CD8-positive, alpha-beta memory T cell (primary cell): ENCODE data around the gene WWTR1. TPM values are rescaled to one million over a fixed set of nuclear protein-coding genes. Genes with fewer than 3 reads are reported as not detected.

Source experiments
- CTCF ChIA-PET: fragments of 350-600 bp; sonication (Branson Sonifier 250); formaldehyde crosslinking; loops from one replicate; lab custom pipeline; 2021; ENCODE audit warnings: antibody characterized with exemption; lab: Charles Lee
- POLR2A ChIA-PET: fragments of 350-600 bp; sonication (Branson Sonifier 250); formaldehyde crosslinking; loops from one replicate; lab custom pipeline; 2021; ENCODE audit warnings: antibody characterized with exemption; lab: Charles Lee
- DNase-seq, 5 donors: peaks; one replicate each; pipeline versions ENCODE4 v3.0.0 to v3.0.0-alpha.2; 2020 to 2022; ENCODE audit warnings: mixed read lengths in 1 of 5
- H3K27ac ChIP-seq: one replicate; pipeline ENCODE4 v1.7.0; 2013; ENCODE audit warnings: low read depth, mild to moderate bottlenecking, low read length, moderate library complexity
- H3K27me3 ChIP-seq: 2 replicates; pipeline ENCODE4 v1.7.0; 2013; ENCODE audit warnings: low read length, mild to moderate bottlenecking; ENCODE audit not compliant: insufficient read depth, poor library complexity, severe bottlenecking
- H3K36me3 ChIP-seq: 2 replicates; pipeline ENCODE4 v1.7.0; 2013; ENCODE audit warnings: mild to moderate bottlenecking, low read length, moderate library complexity; ENCODE audit not compliant: insufficient read depth
- H3K4me1 ChIP-seq: 2 replicates; pipeline ENCODE4 v1.7.0; 2013; ENCODE audit warnings: mild to moderate bottlenecking, low read length, moderate library complexity; ENCODE audit not compliant: insufficient read depth
- H3K4me3 ChIP-seq: 2 replicates; pipeline ENCODE4 v1.7.0; 2013; ENCODE audit warnings: mild to moderate bottlenecking, low read length
- H3K9me3 ChIP-seq: 2 replicates; pipeline ENCODE4 v1.7.0; 2013; ENCODE audit warnings: mild to moderate bottlenecking, low read length
- H3K27ac Mint-ChIP-seq, 8 donors: one replicate each; pipeline ENCODE4 v1.8.0; 2020 to 2021; ENCODE audit warnings: mixed read lengths in 8 of 8, mild to moderate bottlenecking in 6 of 8, inconsistent platforms in 3 of 8, moderate library complexity in 3 of 8
- H3K27me3 Mint-ChIP-seq, 2 donors: one replicate each; pipeline ENCODE4 v1.8.0; 2020 to 2021; ENCODE audit warnings: mixed read lengths in 2 of 2, mild to moderate bottlenecking in 1 of 2, moderate library complexity in 1 of 2
- H3K36me3 Mint-ChIP-seq, 3 donors: one replicate each; pipeline ENCODE4 v1.8.0; 2020 to 2021; ENCODE audit warnings: mixed read lengths in 3 of 3, inconsistent platforms in 1 of 3, mild to moderate bottlenecking in 1 of 3
- H3K4me1 Mint-ChIP-seq, 3 donors: one replicate each; pipeline ENCODE4 v1.8.0; 2020 to 2021; ENCODE audit warnings: mixed read lengths in 3 of 3, inconsistent platforms in 1 of 3, mild to moderate bottlenecking in 1 of 3
- H3K4me3 Mint-ChIP-seq, 7 donors: one replicate each; pipeline ENCODE4 v1.8.0; 2020 to 2021; ENCODE audit warnings: mixed read lengths in 7 of 7, mild to moderate bottlenecking in 6 of 7, moderate library complexity in 4 of 7, inconsistent platforms in 2 of 7
- H3K9me3 Mint-ChIP-seq, 5 donors: one replicate each; pipeline ENCODE4 v1.8.0; 2020 to 2022; ENCODE audit warnings: mixed read lengths in 5 of 5, mild to moderate bottlenecking in 3 of 5, moderate library complexity in 2 of 5, inconsistent platforms in 1 of 5
- polyA plus RNA-seq: library from polyadenylated mRNA; unstranded; fragments of 300-500 nt; fragmentation: Illumina TruSeq; gene quantifications from one replicate; pipeline ENCODE4 v1.2.3, GENCODE V29; 2021
- total RNA-seq, 2 experiments: library from RNA; stranded (reverse); gene quantifications; one replicate each; pipeline ENCODE4 v1.2.3, GENCODE V29; 2021

WWTR1 gene
- total and polyA plus RNA-seq, 3 experiments from 2014 or later = 0.60 to 1.9 (median 0.98) TPM

DNA sequence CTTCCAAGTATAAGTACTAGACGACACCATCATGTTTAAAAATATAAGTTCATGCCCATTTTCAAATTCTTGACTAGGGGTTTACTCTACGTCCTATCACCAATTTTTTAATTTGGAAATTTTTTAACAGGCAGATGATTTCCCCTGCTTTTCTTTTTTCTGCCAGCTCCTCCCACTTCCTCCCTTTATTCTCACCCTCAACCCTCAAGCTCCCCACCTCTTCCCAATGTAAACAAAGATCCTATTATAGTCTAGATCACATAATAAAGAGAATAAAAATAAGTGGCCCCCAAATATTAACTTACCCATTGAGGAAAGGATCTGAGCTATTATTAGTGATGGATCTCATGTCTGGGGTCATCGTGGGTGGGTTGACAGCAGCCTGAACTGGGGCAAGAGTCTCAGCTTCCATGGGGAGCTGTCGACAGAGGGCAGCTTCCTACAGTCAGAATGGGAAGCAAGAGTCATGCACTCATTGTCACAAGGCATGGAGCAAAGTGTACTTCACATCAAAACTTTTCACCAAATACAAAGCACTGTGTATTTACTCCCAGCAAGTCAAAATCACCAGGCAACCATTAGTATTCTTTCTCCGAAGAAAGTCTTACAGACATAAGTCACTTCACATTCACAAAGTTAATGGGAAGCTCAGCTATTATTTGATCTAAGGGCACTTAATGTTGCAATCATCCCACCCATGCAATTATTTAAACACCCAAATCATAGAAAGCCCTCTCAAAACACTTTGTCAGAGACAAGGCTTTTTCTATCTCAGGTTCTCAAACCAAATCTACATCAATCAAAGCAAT, 130.1 kb downstream of the WWTR1 start:
- Mint-ChIP-seq H3K27me3 (peaks cover 3 to 5% of the 10 kb centered on the region in 2 donors), H3K4me3 (peak overlapping the region in 4 of 7 donors; percentile 2 to 4 (median 3))

DNA sequence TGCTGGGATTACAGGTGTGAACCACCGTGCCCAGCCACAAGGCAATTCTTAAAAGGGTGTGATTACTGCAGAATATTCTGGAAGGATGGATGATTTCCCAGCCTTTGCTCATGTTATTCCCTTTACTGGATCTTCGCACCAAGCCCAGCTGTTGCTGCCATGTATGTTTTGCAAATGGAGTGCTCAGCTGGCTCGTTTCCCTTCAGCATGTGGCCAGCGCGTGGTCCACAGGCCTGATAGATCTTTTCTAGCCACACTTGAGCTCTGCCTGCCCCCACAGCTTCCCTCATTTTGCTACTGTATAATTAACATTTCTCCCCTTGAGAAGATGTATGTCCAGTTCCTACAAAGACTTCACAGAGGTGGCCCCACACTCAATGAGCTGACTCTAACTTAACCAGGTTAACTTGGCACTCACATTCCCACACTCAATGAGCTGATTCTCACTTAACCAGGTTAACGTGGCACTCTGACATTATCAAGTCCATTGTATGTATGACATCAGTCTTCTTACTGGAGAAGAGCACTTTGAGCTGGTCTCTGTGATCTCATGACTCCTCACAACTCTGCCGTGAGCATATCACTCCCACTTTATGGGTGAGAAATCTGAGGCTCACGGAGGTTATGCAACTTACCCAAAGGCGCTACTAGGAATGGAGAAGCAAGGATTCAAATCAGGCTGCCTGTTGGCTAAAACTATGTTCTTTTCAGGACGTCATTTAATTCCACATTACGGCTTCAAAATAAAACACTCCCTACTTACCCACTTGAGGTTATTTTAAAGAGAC, 134.1 kb downstream of the WWTR1 start:
- H3K36me3 ChIP-seq = no peaks in the 10 kb centered on the region
- H3K27me3 ChIP-seq = no peaks in the 10 kb centered on the region
- H3K4me1 ChIP-seq = no peaks in the 10 kb centered on the region
- no peak overlapping the region for H3K4me3 ChIP-seq
- no peak for DNase-seq
- Mint-ChIP-seq H3K4me1 (peaks cover 11 to 16% (median 12%) of the 10 kb centered on the region in 3 donors), H3K4me3 (no peak overlapping the region), H3K36me3 (peaks cover 0 to 6% (median 4%) of the 10 kb centered on the region in 3 donors), H3K9me3 (no peaks in the 10 kb centered on the region), H3K27ac (no peak overlapping the region), H3K27me3 (peaks cover 2 to 3% of the 10 kb centered on the region in 2 donors)
- POLR2A ChIA-PET = interaction anchor here (0.6 kb wide), 1 partner anchor 24 kb away, joined by 3 read pairs; no protein-coding TSS in a partner anchor
- CTCF ChIA-PET = no interaction called here
- no peak overlapping the region for H3K27ac ChIP-seq
- no peaks in the 10 kb centered on the region for H3K9me3 ChIP-seq

More for the DNA sequence above, 130.1 kb downstream of the WWTR1 start:
- peak overlapping the region in 2 of 8 donors; percentile 12 to 49 for H3K27ac Mint-ChIP-seq
- Histone ChIP-seq H3K27ac (no peak overlapping the region), H3K27me3 (no peaks in the 10 kb centered on the region), H3K36me3 (no peaks in the 10 kb centered on the region), H3K4me1 (no peaks in the 10 kb centered on the region), H3K4me3 (no peak overlapping the region), H3K9me3 (no peaks in the 10 kb centered on the region)
- peaks cover 12 to 16% (median 15%) of the 10 kb centered on the region in 3 donors for H3K4me1 Mint-ChIP-seq
- ChIA-PET CTCF (no interaction called here), POLR2A (no interaction called here)
- no peaks in the 10 kb centered on the region for H3K9me3 Mint-ChIP-seq
- H3K36me3 Mint-ChIP-seq = peaks cover 0 to 6% (median 3%) of the 10 kb centered on the region in 3 donors
- DNase-seq = no peak

DNA sequence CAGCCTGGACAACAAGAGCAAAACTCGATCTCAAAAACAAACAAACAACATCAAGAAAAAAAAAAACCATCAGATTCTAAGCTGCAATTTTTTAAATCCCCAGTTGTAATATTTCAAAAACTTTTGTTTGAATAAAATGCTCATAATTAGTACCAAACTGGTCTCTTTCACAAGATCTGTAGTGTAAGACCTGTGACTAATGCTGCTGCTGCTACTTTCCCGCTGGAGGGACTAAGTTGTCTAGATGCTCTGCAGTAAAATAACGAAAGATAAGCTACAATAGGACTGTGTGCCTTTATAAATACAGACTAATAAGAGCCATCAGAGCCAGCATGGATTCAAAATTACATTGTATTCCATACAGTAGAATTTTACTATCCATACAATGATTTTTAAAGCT, 137.9 kb downstream of the WWTR1 start:
- Histone ChIP-seq H3K4me3 (no peak overlapping the region), H3K27ac (no peak overlapping the region), H3K27me3 (no peaks in the 10 kb centered on the region), H3K36me3 (no peaks in the 10 kb centered on the region), H3K9me3 (no peaks in the 10 kb centered on the region), H3K4me1 (no peaks in the 10 kb centered on the region)
- ChIA-PET POLR2A (no interaction called here), CTCF (no interaction called here)
- Mint-ChIP-seq H3K36me3 (peaks cover 0 to 5% (median 4%) of the 10 kb centered on the region in 3 donors), H3K4me3 (no peak overlapping the region), H3K27ac (no peak overlapping the region), H3K9me3 (no peaks in the 10 kb centered on the region), H3K4me1 (no peaks in the 10 kb centered on the region), H3K27me3 (peaks cover 0 to 3% of the 10 kb centered on the region in 2 donors)
- DNase-seq = no peak

DNA sequence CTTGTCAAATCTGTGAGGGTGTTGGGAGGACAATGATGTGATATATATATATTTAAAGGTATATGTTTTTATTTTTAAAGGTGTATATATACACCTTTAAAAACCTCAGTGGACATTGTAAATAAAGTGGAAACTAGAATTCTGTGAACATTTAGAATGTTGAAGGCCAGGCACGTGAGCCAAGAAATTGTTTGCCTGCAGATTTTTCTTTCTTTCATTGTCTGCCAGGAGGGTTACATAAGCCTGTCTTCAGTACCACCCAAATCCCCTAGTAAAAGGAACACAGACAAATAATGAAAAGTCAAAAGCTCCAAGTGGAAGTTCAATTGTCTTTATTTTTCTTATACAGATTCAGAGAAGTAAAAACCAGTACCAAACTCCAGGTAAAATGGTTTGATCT, 140.9 kb downstream of the WWTR1 start:
- no peak for DNase-seq
- Histone ChIP-seq H3K27me3 (no peaks in the 10 kb centered on the region), H3K27ac (no peak overlapping the region), H3K4me1 (no peaks in the 10 kb centered on the region), H3K36me3 (no peaks in the 10 kb centered on the region), H3K9me3 (no peaks in the 10 kb centered on the region), H3K4me3 (no peak overlapping the region)
- Mint-ChIP-seq H3K4me1 (peaks cover 4 to 8% (median 7%) of the 10 kb centered on the region in 3 donors), H3K36me3 (peaks cover 0 to 2% (median 0%) of the 10 kb centered on the region in 3 donors), H3K9me3 (no peaks in the 10 kb centered on the region), H3K4me3 (no peak overlapping the region), H3K27me3 (peaks cover 5 to 11% of the 10 kb centered on the region in 2 donors), H3K27ac (no peak overlapping the region)
- CTCF ChIA-PET = no interaction called here
- POLR2A ChIA-PET = no interaction called here

DNA sequence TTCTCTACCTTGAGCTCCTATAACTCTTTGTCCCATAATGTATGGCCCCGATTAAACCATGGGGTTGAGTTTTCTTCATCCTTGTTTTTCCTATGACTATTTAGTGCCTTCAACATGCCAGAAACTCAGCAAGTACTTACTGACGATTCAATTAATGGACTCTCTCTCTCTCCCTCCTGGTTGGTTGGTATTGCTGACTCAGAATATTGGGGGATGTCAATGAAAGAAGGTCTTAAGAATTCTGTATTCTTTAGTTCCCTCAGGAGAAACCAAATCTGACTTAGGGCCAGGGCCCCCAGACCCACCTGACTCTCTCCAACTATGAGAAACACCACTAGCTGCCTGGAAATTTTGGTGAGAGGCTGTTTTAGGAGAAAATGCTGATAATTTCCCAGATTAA, 142.6 kb downstream of the WWTR1 start:
- peak overlapping the region in 1 of 8 donors; percentile 41 for H3K27ac Mint-ChIP-seq
- ChIA-PET CTCF (no interaction called here), POLR2A (no interaction called here)
- no peak overlapping the region for H3K4me3 ChIP-seq
- H3K27me3 ChIP-seq = no peaks in the 10 kb centered on the region
- peaks cover 5 to 19% of the 10 kb centered on the region in 2 donors for H3K27me3 Mint-ChIP-seq
- no peaks in the 10 kb centered on the region for H3K36me3 ChIP-seq
- no peak overlapping the region for H3K27ac ChIP-seq
- no peaks in the 10 kb centered on the region for H3K9me3 ChIP-seq
- peaks cover 0 to 2% (median 0%) of the 10 kb centered on the region in 3 donors for H3K36me3 Mint-ChIP-seq
- H3K9me3 Mint-ChIP-seq = no peaks in the 10 kb centered on the region
- no peak for DNase-seq
- no peaks in the 10 kb centered on the region for H3K4me1 ChIP-seq
- peak overlapping the region in 1 of 7 donors; percentile 32 for H3K4me3 Mint-ChIP-seq
- peaks cover 4 to 8% (median 7%) of the 10 kb centered on the region in 3 donors for H3K4me1 Mint-ChIP-seq

DNA sequence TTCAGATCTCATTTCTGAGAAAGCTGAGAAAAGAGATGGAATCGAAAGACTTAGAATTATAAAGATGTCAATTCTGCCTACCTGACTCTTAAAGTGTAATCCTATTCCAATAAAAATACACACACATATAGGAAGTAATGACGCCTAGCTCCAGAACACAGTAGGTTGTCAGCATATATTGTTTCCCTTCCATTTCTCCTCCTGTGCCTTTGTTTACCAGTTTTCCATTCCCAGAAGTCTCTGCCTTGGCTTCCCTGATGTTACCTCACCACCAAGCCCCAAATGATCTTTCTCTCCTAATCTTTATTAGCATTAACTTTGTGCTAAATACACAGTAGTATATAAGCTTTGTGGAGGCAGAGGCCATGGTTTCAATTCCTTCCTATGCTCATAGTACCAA, 143.4 kb downstream of the WWTR1 start:
- H3K4me3 ChIP-seq = no peak overlapping the region
- H3K9me3 ChIP-seq = no peaks in the 10 kb centered on the region
- no peaks in the 10 kb centered on the region for H3K27me3 ChIP-seq

DNA sequence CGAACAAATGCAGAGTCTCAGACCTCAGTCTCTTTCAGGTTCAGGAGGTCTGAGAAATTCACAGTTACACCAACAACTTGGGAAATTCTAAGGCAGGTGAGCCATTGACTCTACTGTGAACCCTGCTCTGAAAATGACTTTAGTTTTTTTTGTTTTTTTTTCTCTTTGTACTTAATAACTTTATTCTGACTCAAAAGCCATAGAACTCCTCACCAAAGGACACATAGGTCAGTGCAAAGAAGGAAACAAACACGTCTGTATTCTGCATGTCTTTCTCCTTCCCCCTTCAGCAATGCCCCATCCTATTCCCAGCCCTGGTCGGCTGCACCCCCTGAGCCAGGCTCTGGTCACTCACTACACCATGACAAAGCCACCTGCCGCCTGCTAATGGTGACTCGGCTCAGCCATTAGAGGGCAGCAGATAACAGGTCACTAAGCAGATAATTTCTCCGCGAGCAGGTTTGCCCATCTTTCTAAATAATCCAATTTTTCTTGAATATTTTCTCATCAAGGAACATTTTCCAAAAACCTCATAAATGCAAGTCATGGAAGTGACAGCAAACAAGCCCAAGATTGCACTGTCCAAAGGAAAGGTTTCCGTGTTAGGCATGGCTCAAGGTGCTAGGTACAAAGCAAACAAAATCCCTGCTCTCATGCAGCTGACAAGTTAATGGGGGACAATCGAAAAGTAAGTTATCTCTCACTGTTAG, 145.6 kb downstream of the WWTR1 start:
- ChIA-PET POLR2A (no interaction called here), CTCF (interaction anchor here (0.6 to 1.0 kb wide), 3 partner anchors 205 to 258 kb away, joined by 3 to 4 read pairs (median 3); no protein-coding TSS in a partner anchor)
- H3K27ac Mint-ChIP-seq = no peak overlapping the region
- no peaks in the 10 kb centered on the region for H3K36me3 Mint-ChIP-seq
- H3K4me1 ChIP-seq = no peaks in the 10 kb centered on the region
- no peaks in the 10 kb centered on the region for H3K36me3 ChIP-seq
- H3K27ac ChIP-seq = no peak overlapping the region
- H3K4me3 ChIP-seq = no peak overlapping the region
- H3K4me3 Mint-ChIP-seq = no peak overlapping the region
- peaks cover 7 to 22% of the 10 kb centered on the region in 2 donors for H3K27me3 Mint-ChIP-seq
- peak in 3 of 5 donors; percentile 4 to 56 (median 8) for DNase-seq
- H3K9me3 ChIP-seq = no peaks in the 10 kb centered on the region
- H3K4me1 Mint-ChIP-seq = peaks cover 10 to 17% (median 16%) of the 10 kb centered on the region in 3 donors
- no peaks in the 10 kb centered on the region for H3K27me3 ChIP-seq
- no peaks in the 10 kb centered on the region for H3K9me3 Mint-ChIP-seq

More for the DNA sequence above, 143.4 kb downstream of the WWTR1 start:
- ChIA-PET POLR2A (no interaction called here), CTCF (interaction anchor here (1.3 kb wide), 1 partner anchor 47 kb away, joined by 3 read pairs; no protein-coding TSS in a partner anchor)
- H3K4me1 ChIP-seq = no peaks in the 10 kb centered on the region
- H3K4me3 Mint-ChIP-seq = no peak overlapping the region
- H3K9me3 Mint-ChIP-seq = no peaks in the 10 kb centered on the region
- H3K36me3 Mint-ChIP-seq = peaks cover 0 to 2% (median 0%) of the 10 kb centered on the region in 3 donors
- H3K4me1 Mint-ChIP-seq = peaks cover 4 to 8% (median 7%) of the 10 kb centered on the region in 3 donors
- H3K27me3 Mint-ChIP-seq = peaks cover 7 to 22% of the 10 kb centered on the region in 2 donors
- H3K36me3 ChIP-seq = no peaks in the 10 kb centered on the region
- no peak overlapping the region for H3K27ac ChIP-seq
- DNase-seq = no peak
- H3K27ac Mint-ChIP-seq = no peak overlapping the region
